IMR-90 (cell line): ENCODE results near the gene LIPM. TPM values are rescaled to one million over a fixed set of nuclear protein-coding genes. Genes with fewer than 3 reads are reported as not detected.

Source experiments
- ATAC-seq: fragments of 200-7000 bp; cut with Tn5 transposase; 2 replicates; pipeline ENCODE4 v1.9.1; 2020; ENCODE audit warnings: low read depth, mild to moderate bottlenecking, moderate library complexity
- BruUV-seq: library from RNA; stranded (reverse); fragments of 400-500 nt; replicated peaks from 2 replicates; lab custom pipeline; 2021; lab: Mats Ljungman, UMichigan
- CTCF ChIA-PET: fragments of 300-600 bp; formaldehyde crosslinking; extraction: SDS; loops from one replicate; lab custom pipeline; 2021; ENCODE audit warnings: antibody characterized with exemption; lab: Yijun Ruan, JAX
- POLR2A ChIA-PET: fragments of 300-600 bp; sonication (Branson Sonifier 250); formaldehyde crosslinking; loops from one replicate; lab custom pipeline; 2022; ENCODE audit warnings: antibody characterized with exemption; ENCODE audit not compliant: unreplicated experiment; lab: Charles Lee
- DNase-seq: peaks from one replicate; pipeline ENCODE4 v3.0.0; 2013
- H2AFZ ChIP-seq: replicated peaks from 2 replicates; pipeline ENCODE3; 2013; ENCODE audit warnings: low read length, mild to moderate bottlenecking; ENCODE audit not compliant: poor library complexity
- H2AK5ac ChIP-seq: 2 replicates; pipeline ENCODE4 v1.6.1; 2013; ENCODE audit warnings: low read depth, low read length, inconsistent platforms
- H2AK9ac ChIP-seq: replicated peaks from 2 replicates; pipeline ENCODE3; 2013; ENCODE audit warnings: mild to moderate bottlenecking, low read depth, low read length, moderate library complexity; ENCODE audit not compliant: poor library complexity
- H2BK120ac ChIP-seq: 2 replicates; pipeline ENCODE4 v1.6.1; 2013; ENCODE audit warnings: low read depth, low read length, inconsistent platforms
- H2BK15ac ChIP-seq: 3 replicates; pipeline ENCODE4 v1.6.1; 2013; ENCODE audit warnings: low read depth, low read length, inconsistent platforms
- H2BK20ac ChIP-seq: 2 replicates; pipeline ENCODE4 v1.6.1; 2013; ENCODE audit warnings: low read depth, mild to moderate bottlenecking, inconsistent platforms, low read length, moderate library complexity
- H2BK5ac ChIP-seq: 2 replicates; pipeline ENCODE4 v1.6.1; 2013; ENCODE audit warnings: mild to moderate bottlenecking, low read depth, low read length, inconsistent platforms; ENCODE audit not compliant: poor library complexity, severe bottlenecking
- H3K14ac ChIP-seq: replicated peaks from 2 replicates; pipeline ENCODE4 v1.6.1; 2013; ENCODE audit warnings: low read depth, low read length, inconsistent platforms
- H3K18ac ChIP-seq: 2 replicates; pipeline ENCODE4 v1.6.1; 2013; ENCODE audit warnings: low read depth, low read length, control low read depth
- H3K23ac ChIP-seq: 2 replicates; pipeline ENCODE4 v1.6.1; 2013; ENCODE audit warnings: low read depth, low read length, inconsistent platforms
- H3K27ac ChIP-seq: 2 replicates; pipeline ENCODE4 v1.5.1; 2013; ENCODE audit warnings: mild to moderate bottlenecking, control low read depth, low read length; ENCODE audit not compliant: insufficient read depth
- H3K27me3 ChIP-seq: 2 replicates; pipeline ENCODE4 v1.6.1; 2013; ENCODE audit warnings: low read length; ENCODE audit not compliant: control insufficient read depth, insufficient read depth
- H3K36me3 ChIP-seq: 2 replicates; pipeline ENCODE4 v1.6.1; 2013; ENCODE audit warnings: low read length, mixed read lengths; ENCODE audit not compliant: control insufficient read depth, insufficient read depth
- H3K4ac ChIP-seq: 2 replicates; pipeline ENCODE4 v1.6.1; 2013; ENCODE audit warnings: low read depth, low read length, inconsistent platforms
- H3K4me1 ChIP-seq: 2 replicates; pipeline ENCODE4 v1.6.1; 2013; ENCODE audit warnings: low read length, mixed read lengths; ENCODE audit not compliant: control insufficient read depth, insufficient read depth
- H3K4me2 ChIP-seq: 2 replicates; pipeline ENCODE4 v1.6.1; 2013; ENCODE audit warnings: low read depth, mild to moderate bottlenecking, control low read depth, low read length, moderate library complexity
- H3K4me3 ChIP-seq: 2 replicates; pipeline ENCODE4 v1.5.1; 2013; ENCODE audit warnings: low read depth, mild to moderate bottlenecking, control low read depth, low read length, moderate library complexity; ENCODE audit not compliant: insufficient read depth
- H3K56ac ChIP-seq: 2 replicates; pipeline ENCODE4 v1.6.1; 2013; ENCODE audit warnings: low read length, inconsistent platforms; ENCODE audit not compliant: insufficient read depth; ENCODE audit errors: extremely low read depth
- H3K79me1 ChIP-seq, 2 experiments: 2 replicates each; pipeline ENCODE4 v1.6.1; 2013; ENCODE audit warnings: low read length in 2 of 2, inconsistent platforms in 1 of 2, low read depth in 1 of 2
- H3K9ac ChIP-seq: 2 replicates; pipeline ENCODE4 v1.6.1; 2013; ENCODE audit warnings: low read depth, low read length, control low read depth
- H3K9me1 ChIP-seq: 2 replicates; pipeline ENCODE4 v1.6.1; 2013; ENCODE audit warnings: low read length, inconsistent platforms; ENCODE audit not compliant: insufficient read depth
- H3K9me3 ChIP-seq: 2 replicates; pipeline ENCODE4 v1.6.1; 2013; ENCODE audit warnings: low read length; ENCODE audit not compliant: control insufficient read depth, insufficient read depth
- H4K20me1 ChIP-seq: 2 replicates; pipeline ENCODE4 v1.6.1; 2013; ENCODE audit warnings: low read length, inconsistent platforms; ENCODE audit not compliant: insufficient read depth
- H4K5ac ChIP-seq: 2 replicates; pipeline ENCODE4 v1.6.1; 2013; ENCODE audit warnings: mild to moderate bottlenecking, low read depth, low read length, control low read depth
- H4K8ac ChIP-seq, 2 experiments: 2 replicates each; pipeline ENCODE4 v1.6.1; 2013; ENCODE audit warnings: low read depth in 2 of 2, low read length in 2 of 2, control low read depth in 1 of 2, inconsistent platforms in 1 of 2
- H4K91ac ChIP-seq: 2 replicates; pipeline ENCODE4 v1.6.1; 2013; ENCODE audit warnings: low read depth, low read length, inconsistent platforms; ENCODE audit not compliant: insufficient read depth
- BHLHE40 ChIP-seq: fragments of 150-350 bp; IDR thresholded peaks from 2 replicates; pipeline ENCODE4 v1.6.1; 2016; ENCODE audit warnings: mild to moderate bottlenecking, low read depth, low read length
- CEBPB ChIP-seq: IDR thresholded peaks from 2 replicates; pipeline ENCODE4 v1.6.1; 2012; ENCODE audit warnings: low read depth, low read length, improper control_type of control experiment
- CHD1 ChIP-seq: IDR thresholded peaks from 2 replicates; pipeline ENCODE4 v1.6.1; 2012; ENCODE audit warnings: low read depth, low read length, improper control_type of control experiment
- CTCF ChIP-seq: conservative IDR thresholded peaks from 2 replicates; pipeline ENCODE4 v1.5.1; 2012; ENCODE audit warnings: mild to moderate bottlenecking, low read depth, low read length, improper control_type of control experiment
- ELK1 ChIP-seq: fragments of 150-350 bp; IDR thresholded peaks from 2 replicates; pipeline ENCODE4 v1.6.1; 2016; ENCODE audit warnings: low read depth, mild to moderate bottlenecking, low read length, moderate library complexity, borderline replicate concordance
- FOS ChIP-seq: fragments of 150-350 bp; IDR thresholded peaks from 2 replicates; pipeline ENCODE4 v1.6.1; 2016; ENCODE audit warnings: low read depth, low read length
- MAFK ChIP-seq: IDR thresholded peaks from 2 replicates; pipeline ENCODE4 v1.6.1; 2012; ENCODE audit warnings: low read depth, low read length, improper control_type of control experiment
- MAZ ChIP-seq: IDR thresholded peaks from 2 replicates; pipeline ENCODE4 v1.6.1; 2012; ENCODE audit warnings: low read depth, mild to moderate bottlenecking, low read length, improper control_type of control experiment, moderate library complexity, borderline replicate concordance
- MXI1 ChIP-seq: IDR thresholded peaks from 2 replicates; pipeline ENCODE4 v1.6.1; 2012; ENCODE audit warnings: low read depth, mild to moderate bottlenecking, low read length, moderate library complexity, borderline replicate concordance
- NFE2L2 ChIP-seq: fragments of 150-350 bp; IDR thresholded peaks from 2 replicates; pipeline ENCODE4 v1.6.1; 2016; ENCODE audit warnings: low read depth, mild to moderate bottlenecking, low read length
- POLR2A ChIP-seq: IDR thresholded peaks from 2 replicates; pipeline ENCODE4 v1.6.1; 2012; ENCODE audit warnings: mild to moderate bottlenecking, low read depth, low read length
- RAD21 ChIP-seq: IDR thresholded peaks from 2 replicates; pipeline ENCODE4 v1.6.1; 2012; ENCODE audit warnings: low read length, improper control_type of control experiment
- RCOR1 ChIP-seq: IDR thresholded peaks from 2 replicates; pipeline ENCODE4 v1.6.1; 2012; ENCODE audit warnings: mild to moderate bottlenecking, low read length, improper control_type of control experiment; ENCODE audit not compliant: insufficient replicate concordance
- RFX5 ChIP-seq: IDR thresholded peaks from 2 replicates; pipeline ENCODE4 v1.8.0; 2012; ENCODE audit warnings: low read depth, mild to moderate bottlenecking, low read length, moderate library complexity
- SMC3 ChIP-seq: fragments of 150-350 bp; IDR thresholded peaks from 2 replicates; pipeline ENCODE4 v1.6.1; 2016; ENCODE audit warnings: low read depth, mild to moderate bottlenecking, antibody characterized with exemption, low read length, moderate library complexity
- USF2 ChIP-seq: fragments of 150-350 bp; IDR thresholded peaks from 2 replicates; pipeline ENCODE4 v1.6.1; 2017; ENCODE audit warnings: mild to moderate bottlenecking, antibody characterized with exemption, low read length, low read depth
- WGBS, 2 experiments: methylation state at CpG; one replicate each; pipeline versions ENCODE4 v1.1.5 to v1.1.7; 2013; ENCODE audit warnings: missing lambda C conversion rate in 2 of 2; ENCODE audit not compliant: insufficient read length in 1 of 2; ENCODE audit errors: extremely low coverage in 2 of 2; 5-methylcytosine and 5-hydroxymethylcytosine counted together
- dilution Hi-C: fragments of 300-500 bp; cut with HindIII; formaldehyde crosslinking; loops from one replicate; pipeline ENCODE4 v1.14.3; 2018; ENCODE audit warnings: low sequenced_read_pairs; ENCODE audit not compliant: unreplicated experiment
- in situ Hi-C: fragments of 300-500 bp; cut with MboI; formaldehyde crosslinking; loops from 3 replicates; pipeline ENCODE4 v1.14.3; 2019; ENCODE audit warnings: low sequenced_read_pairs, inconsistent platforms, mixed read lengths
- intact Hi-C: fragments of 100-400 bp; cut with micrococcal nuclease; formaldehyde crosslinking; loops from 2 replicates; pipeline ENCODE4 v1.10.0; 2022
- polyA plus RNA-seq, 3 experiments: library from polyadenylated mRNA; depleted of rRNA; stranded (reverse); fragments of >200 nt; gene quantifications; 2 replicates each; pipeline ENCODE4 v1.2.3, GENCODE V29; 2012; ENCODE audit warnings: low replicate concordance in 1 of 3
- total RNA-seq: library from RNA; depleted of rRNA; stranded (reverse); fragments of >200 nt; gene quantifications from 2 replicates; pipeline ENCODE4 v1.2.3, GENCODE V29; 2012

Gene LIPM
- total and polyA plus RNA-seq, 2 of the 4 experiments (the other 2 are of a cell fraction), result not detected

- H3K9me1 ChIP-seq, result no peaks in the 10 kb centered on the region
- H4K91ac ChIP-seq, result no peak overlapping the region
- H3K27me3 ChIP-seq, result peaks cover 16% of the 10 kb centered on the region
- H2AK5ac ChIP-seq, result no peak overlapping the region
- H3K4me3 ChIP-seq, result no peak overlapping the region
- no peak overlapping the region for H2BK120ac ChIP-seq
- no peak overlapping the region for H3K23ac ChIP-seq
- no peaks in the 10 kb centered on the region for H3K79me1 ChIP-seq
- ATAC-seq, result no peak
- H4K8ac ChIP-seq, result no peak overlapping the region
- no peaks in the 10 kb centered on the region for H3K9me3 ChIP-seq
- no peaks in the 10 kb centered on the region for H3K4me1 ChIP-seq
- no peak overlapping the region for H3K4ac ChIP-seq
- no peak overlapping the region for H2AK9ac ChIP-seq
- no peak overlapping the region for H2BK20ac ChIP-seq
- H3K4me2 ChIP-seq, result no peak overlapping the region
- no peak overlapping the region for H3K14ac ChIP-seq
- H2BK15ac ChIP-seq, result no peak overlapping the region
- no peak overlapping the region for H3K27ac ChIP-seq
- no peaks in the 10 kb centered on the region for H3K36me3 ChIP-seq
- POLR2A ChIA-PET, result no interaction called here
- H3K9ac ChIP-seq, result no peak overlapping the region
- no TSS peak for BruUV-seq
- in situ Hi-C loops, result no loop called here
- no peaks in the 10 kb centered on the region for H4K20me1 ChIP-seq
- no peak for DNase-seq
- H3K56ac ChIP-seq, result no peak overlapping the region
- H2BK5ac ChIP-seq, result no peak overlapping the region
- H2AFZ ChIP-seq, result no peak overlapping the region
- dilution Hi-C loops, result no loop called here
- WGBS, 2 experiments, result no CpG with 5 or more reads among the region's 1 CpG
- CTCF ChIA-PET, result interaction anchor here (0.8 kb wide), 1 partner anchor 9 kb away, joined by 4 read pairs; no protein-coding TSS in a partner anchor
- no peak overlapping the region for H4K5ac ChIP-seq
- H3K18ac ChIP-seq, result no peak overlapping the region
- intact Hi-C loops, result no loop called here
- TF ChIP-seq ELK1 (no peak), CEBPB (no peak), FOS (no peak), CHD1 (no peak), RAD21 (no peak), CTCF (no peak), MAZ (no peak), USF2 (no peak), POLR2A (no peak), BHLHE40 (no peak), SMC3 (no peak), NFE2L2 (no peak), MAFK (no peak), RCOR1 (no peak), RFX5 (no peak), MXI1 (no peak)
Observed at GRCh38 chr10:88762906-88763305, 39.6 kb upstream of the LIPM start.
